Suppressor macrophage treated with lipopolysaccharide for 1 hour (primary cell): ENCODE results near the gene LIPK.

ENCODE experiments used
- DNase-seq, 3 donors: peaks; one replicate each; pipeline ENCODE4 v3.0.0-alpha.2; 2020 to 2022

The LIPK gene

GRCh38 chr10:88788924-88789323 lies 82.9 kb downstream of the LIPK start:
- no peak for DNase-seq

- peak; percentile 61 to 63 (median 63) for DNase-seq
Measured at GRCh38 chr10:88791924-88792323, 85.9 kb downstream of the LIPK start.

GRCh38 chr10:88792661-88793060 lies 86.6 kb downstream of the LIPK start:
- DNase-seq, result peak; percentile 88 to 94 (median 94)

GRCh38 chr10:88793712-88794299 lies 87.8 kb downstream of the LIPK start:
- DNase-seq, result peak; percentile 11 to 69 (median 63)

GRCh38 chr10:88794731-88795130 lies 88.7 kb downstream of the LIPK start:
- no peak for DNase-seq

- DNase-seq, result no peak
Measured at GRCh38 chr10:88800152-88801125, 94.4 kb downstream of the LIPK start.
